Thyroid gland (tissue), 4 donors: ENCODE data around the gene STX1A.

ENCODE experiments used
- POLR2A ChIP-seq, 2 donors: fragments of 450-650 bp; IDR thresholded peaks; one replicate each; pipeline ENCODE4 v1.6.1; 2017; ENCODE audit warnings: antibody characterized with exemption in 2 of 2, mild to moderate bottlenecking in 2 of 2, moderate library complexity in 1 of 2
- TF ChIP-seq, protein P1 (sequence below), 6 experiments: fragments of 200-600 bp in 3 of 6; fragments of 450-650 bp in 3 of 6; sonication (generic) in 3 of 6; IDR thresholded peaks; one replicate each; pipeline ENCODE4 v1.5.1; 2016 to 2019; ENCODE audit warnings: antibody characterized with exemption in 6 of 6, mild to moderate bottlenecking in 2 of 6, inconsistent platforms in 1 of 6, moderate library complexity in 1 of 6

DNA sequence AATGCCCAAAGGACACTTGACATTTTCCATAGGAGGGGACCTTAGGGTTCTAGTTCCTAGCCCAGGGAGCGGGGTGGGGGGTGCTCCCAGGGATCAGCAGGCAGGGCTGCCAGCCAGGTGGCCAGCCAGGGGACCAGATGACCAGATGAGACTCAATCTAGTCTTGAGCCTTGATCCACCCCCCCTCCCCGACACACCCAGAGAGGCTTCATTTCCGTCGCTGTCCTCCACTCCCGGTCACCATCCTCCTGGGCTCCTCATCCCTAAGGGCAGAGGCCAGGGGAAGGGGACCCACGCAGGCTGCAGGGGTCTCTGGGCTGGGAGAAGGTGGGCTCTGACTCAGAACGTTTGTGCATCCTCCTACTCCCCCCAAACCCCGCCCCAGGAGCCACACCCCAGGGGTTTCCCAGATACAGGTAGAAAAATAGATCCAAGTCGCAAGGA, 1.0 kb downstream of the STX1A start:
- TF ChIP-seq, protein P1, sequence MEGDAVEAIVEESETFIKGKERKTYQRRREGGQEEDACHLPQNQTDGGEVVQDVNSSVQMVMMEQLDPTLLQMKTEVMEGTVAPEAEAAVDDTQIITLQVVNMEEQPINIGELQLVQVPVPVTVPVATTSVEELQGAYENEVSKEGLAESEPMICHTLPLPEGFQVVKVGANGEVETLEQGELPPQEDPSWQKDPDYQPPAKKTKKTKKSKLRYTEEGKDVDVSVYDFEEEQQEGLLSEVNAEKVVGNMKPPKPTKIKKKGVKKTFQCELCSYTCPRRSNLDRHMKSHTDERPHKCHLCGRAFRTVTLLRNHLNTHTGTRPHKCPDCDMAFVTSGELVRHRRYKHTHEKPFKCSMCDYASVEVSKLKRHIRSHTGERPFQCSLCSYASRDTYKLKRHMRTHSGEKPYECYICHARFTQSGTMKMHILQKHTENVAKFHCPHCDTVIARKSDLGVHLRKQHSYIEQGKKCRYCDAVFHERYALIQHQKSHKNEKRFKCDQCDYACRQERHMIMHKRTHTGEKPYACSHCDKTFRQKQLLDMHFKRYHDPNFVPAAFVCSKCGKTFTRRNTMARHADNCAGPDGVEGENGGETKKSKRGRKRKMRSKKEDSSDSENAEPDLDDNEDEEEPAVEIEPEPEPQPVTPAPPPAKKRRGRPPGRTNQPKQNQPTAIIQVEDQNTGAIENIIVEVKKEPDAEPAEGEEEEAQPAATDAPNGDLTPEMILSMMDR (IDR thresholded peaks at IDR 0.05), result no peak
- TF ChIP-seq POLR2A (IDR thresholded peaks at IDR 0.05), result no peak
